ENCODE data around the gene KLF16. TPM values are rescaled to one million over a fixed set of nuclear protein-coding genes. Genes with fewer than 3 reads are reported as not detected.

Gene KLF16
- total and polyA plus RNA-seq, 2 experiments from 2014 or later, result 8.9 to 20.2 TPM

GRCh38 chr19:1845125-1845515 is 18.3 kb downstream of the KLF16 start:
- ATAC-seq (no peak), DNase-seq (ENCODE audit: low spot score) (no peak)
- H3K9me3 Mint-ChIP-seq, result 0 out of 3 replicates have a peak, but pooled peaks cover 2% of the 10 kb centered on the region
- Histone ChIP-seq H4K20me1 (replicated peaks; ENCODE audit: insufficient read depth) (peaks cover 29% of the 10 kb centered on the region), H3K79me2 (replicated peaks; ENCODE audit: insufficient read depth) (peaks cover 79% of the 10 kb centered on the region), H3K4me1 (ENCODE audit: insufficient read depth) (peaks cover 3% of the 10 kb centered on the region; the same call in 1 of the 2 replicates), H3K4me3 (no peak overlapping the region), H2AFZ (no peak overlapping the region), H3K9me2 (ENCODE audit: insufficient read depth) (no peaks in the 10 kb centered on the region), H3F3A (replicated peaks; ENCODE audit: low read depth) (peaks cover 15% of the 10 kb centered on the region; the same call in 1 of the 2 replicates), H3K36me3 (ENCODE audit: insufficient read depth) (no peaks in the 10 kb centered on the region), H3K4me2 (no peak overlapping the region), H3K27me3 (ENCODE audit: insufficient read depth) (no peaks in the 10 kb centered on the region), H3K27ac (ENCODE audit: low read depth) (no peak overlapping the region)
- no peak overlapping the region for H3K4me3 Mint-ChIP-seq
- H3K27me3 Mint-ChIP-seq (ENCODE audit: insufficient read depth, low read depth, poor library complexity), result peaks cover 23% of the 10 kb centered on the region
- TF ChIP-seq CREB1 (CRISPR knock-in tag; IDR thresholded peaks at IDR 0.05; ENCODE audit: low read depth) (no peak), CTCF (conservative IDR thresholded peaks at IDR 0.05; ENCODE audit: low read depth in 2 of 2) (no peak), ZNF114 (CRISPR knock-in tag; IDR thresholded peaks at IDR 0.05) (no peak), EZH2phosphoT487 (IDR thresholded peaks at IDR 0.05; ENCODE audit: unreplicated experiment) (no peak), EZH2 (IDR thresholded peaks at IDR 0.05; ENCODE audit: low read depth, unreplicated experiment) (no peak), JUNB (IDR thresholded peaks at IDR 0.05; ENCODE audit: unreplicated experiment) (no peak), NANOG (IDR thresholded peaks at IDR 0.05; ENCODE audit: borderline replicate concordance) (no peak)
- no peaks in the 10 kb centered on the region; the same call in 2 of the 3 replicates for H3K36me3 Mint-ChIP-seq (ENCODE audit: low read depth)
- H3K4me1 Mint-ChIP-seq, result peaks cover 27% of the 10 kb centered on the region
- H3K27ac Mint-ChIP-seq, result no peak overlapping the region

- H3K4me1 Mint-ChIP-seq, result peaks cover 25% of the 10 kb centered on the region
- H3K9me3 Mint-ChIP-seq, result 0 out of 3 replicates have a peak, but pooled peaks cover 2% of the 10 kb centered on the region
- H3K36me3 Mint-ChIP-seq (ENCODE audit: low read depth), result no peaks in the 10 kb centered on the region; the same call in 2 of the 3 replicates
- no peak overlapping the region for H3K4me2 ChIP-seq
- H3K4me1 ChIP-seq (ENCODE audit: insufficient read depth), result peaks cover 3% of the 10 kb centered on the region; the same call in 1 of the 2 replicates
- no peaks in the 10 kb centered on the region for H3K27me3 ChIP-seq (ENCODE audit: insufficient read depth)
- no peak overlapping the region for H2AFZ ChIP-seq
- no peak for DNase-seq (ENCODE audit: low spot score)
- H4K20me1 ChIP-seq (replicated peaks; ENCODE audit: insufficient read depth), result peaks cover 29% of the 10 kb centered on the region
- H3K4me3 ChIP-seq, result no peak overlapping the region
- no peaks in the 10 kb centered on the region for H3K9me2 ChIP-seq (ENCODE audit: insufficient read depth)
- peaks cover 10% of the 10 kb centered on the region; the same call in 1 of the 2 replicates for H3F3A ChIP-seq (replicated peaks; ENCODE audit: low read depth)
- peaks cover 21% of the 10 kb centered on the region for H3K27me3 Mint-ChIP-seq (ENCODE audit: insufficient read depth, low read depth, poor library complexity)
- H3K4me3 Mint-ChIP-seq, result no peak overlapping the region
- H3K36me3 ChIP-seq (ENCODE audit: insufficient read depth), result no peaks in the 10 kb centered on the region
- no peak overlapping the region for H3K27ac Mint-ChIP-seq
- no peak overlapping the region for H3K27ac ChIP-seq (ENCODE audit: low read depth)
- no peak for ATAC-seq
- peaks cover 84% of the 10 kb centered on the region for H3K79me2 ChIP-seq (replicated peaks; ENCODE audit: insufficient read depth)
- TF ChIP-seq JUNB (IDR thresholded peaks at IDR 0.05; ENCODE audit: unreplicated experiment), result no peak
- no peak for TF ChIP-seq CTCF (conservative IDR thresholded peaks at IDR 0.05; ENCODE audit: low read depth in 2 of 2)
- TF ChIP-seq ETS1 (IDR thresholded peaks at IDR 0.05), result no peak
- TF ChIP-seq CREB1 (CRISPR knock-in tag; IDR thresholded peaks at IDR 0.05; ENCODE audit: low read depth), result no peak
- TF ChIP-seq REST (IDR thresholded peaks at IDR 0.05; ENCODE audit: unreplicated experiment), result no peak
- TF ChIP-seq EZH2phosphoT487 (IDR thresholded peaks at IDR 0.05; ENCODE audit: unreplicated experiment), result no peak
- TF ChIP-seq NANOG (IDR thresholded peaks at IDR 0.05; ENCODE audit: borderline replicate concordance), result no peak
- no peak for TF ChIP-seq POLR2AphosphoS5 (IDR thresholded peaks at IDR 0.05; ENCODE audit: low read depth)
These were observed 18.8 kb downstream of the KLF16 start for GRCh38 chr19:1844513-1845124.

Data from GM23338 (cell line).